Neuronal stem cell (in vitro differentiated cells): ENCODE data around the gene VPS9D1.
"Not testable (repeated sequence)": the region's sequence is repeated elsewhere in the genome, so short reads cannot be mapped to it uniquely, and the experiment has no call there.

Experiments used
- DNase-seq: peaks from one replicate; pipeline ENCODE4 v3.0.0-alpha.2; 2013; ENCODE audit warnings: low spot score
- H2AFZ ChIP-seq: one replicate; pipeline ENCODE4 v1.6.1; 2013; ENCODE audit warnings: mild to moderate bottlenecking, low read length, inconsistent platforms
- H2AK5ac ChIP-seq: 2 replicates; pipeline ENCODE4 v1.6.1; 2013; ENCODE audit warnings: low read depth, mild to moderate bottlenecking, inconsistent platforms, low read length, moderate library complexity, mixed read lengths
- H2BK120ac ChIP-seq: 2 replicates; pipeline ENCODE4 v1.6.1; 2013; ENCODE audit warnings: low read depth, mild to moderate bottlenecking, inconsistent platforms, low read length, moderate library complexity, mixed read lengths
- H2BK12ac ChIP-seq: one replicate; pipeline ENCODE4 v1.6.1; 2013; ENCODE audit warnings: low read length, inconsistent platforms
- H2BK15ac ChIP-seq: 2 replicates; pipeline ENCODE4 v1.6.1; 2013; ENCODE audit warnings: mild to moderate bottlenecking, low read length, inconsistent platforms, mixed read lengths
- H2BK5ac ChIP-seq: one replicate; pipeline ENCODE4 v1.6.1; 2013; ENCODE audit warnings: inconsistent platforms, mild to moderate bottlenecking, low read length, moderate library complexity
- H3K14ac ChIP-seq: one replicate; pipeline ENCODE4 v1.6.1; 2013; ENCODE audit warnings: low read length, inconsistent platforms
- H3K18ac ChIP-seq: 2 replicates; pipeline ENCODE4 v1.6.1; 2013; ENCODE audit warnings: low read length, inconsistent platforms
- H3K23ac ChIP-seq: 2 replicates; pipeline ENCODE4 v1.6.1; 2013; ENCODE audit warnings: low read depth, mild to moderate bottlenecking, mixed read lengths, low read length, inconsistent platforms; ENCODE audit not compliant: poor library complexity
- H3K27ac ChIP-seq: replicated peaks from 3 replicates; pipeline ENCODE4 v1.5.1; 2013; ENCODE audit warnings: low read length, inconsistent platforms
- H3K27me3 ChIP-seq, 3 experiments: 2 replicates each; pipeline ENCODE4 v1.6.1; 2013; ENCODE audit warnings: low read length in 3 of 3, mild to moderate bottlenecking in 2 of 3, inconsistent platforms in 1 of 3, low read depth in 1 of 3, mixed read lengths in 1 of 3, moderate library complexity in 1 of 3; ENCODE audit not compliant: control insufficient read depth in 3 of 3, insufficient read depth in 3 of 3
- H3K36me3 ChIP-seq, 2 donors: replicated peaks in 1 of 2; 2 replicates each; pipeline ENCODE4 v1.6.1; 2013; ENCODE audit warnings: low read length in 2 of 2; ENCODE audit not compliant: control insufficient read depth in 2 of 2, insufficient read depth in 2 of 2
- H3K4ac ChIP-seq: 2 replicates; pipeline ENCODE4 v1.6.1; 2013; ENCODE audit warnings: inconsistent platforms, mild to moderate bottlenecking, low read length, moderate library complexity
- H3K4me1 ChIP-seq, 2 donors: 1 replicate in 1 of 2; 2 replicates in 1 of 2; pipeline ENCODE4 v1.6.1; 2013; ENCODE audit warnings: low read length in 2 of 2, low read depth in 1 of 2; ENCODE audit not compliant: control insufficient read depth in 2 of 2, insufficient read depth in 1 of 2
- H3K4me2 ChIP-seq: one replicate; pipeline ENCODE4 v1.6.1; 2013; ENCODE audit warnings: mild to moderate bottlenecking, low read length, inconsistent platforms; ENCODE audit not compliant: insufficient read depth, poor library complexity, severe bottlenecking
- H3K4me3 ChIP-seq, 2 donors: 2 replicates each; pipeline ENCODE4 v1.5.1; 2013; ENCODE audit warnings: low read length in 2 of 2, mild to moderate bottlenecking in 2 of 2, inconsistent platforms in 1 of 2, moderate library complexity in 1 of 2
- H3K79me1 ChIP-seq: one replicate; pipeline ENCODE4 v1.6.1; 2013; ENCODE audit warnings: low read depth, mild to moderate bottlenecking, inconsistent platforms, low read length, moderate library complexity
- H3K9ac ChIP-seq: one replicate; pipeline ENCODE4 v1.6.1; 2013; ENCODE audit warnings: mild to moderate bottlenecking, low read depth, low read length, inconsistent platforms; ENCODE audit not compliant: poor library complexity
- H3K9me3 ChIP-seq, 2 donors: replicated peaks in 1 of 2; 2 replicates each; pipeline versions ENCODE3 to v1.6.1; 2013; ENCODE audit warnings: low read length in 2 of 2, mild to moderate bottlenecking in 2 of 2, inconsistent platforms in 1 of 2, low read depth in 1 of 2, mixed read lengths in 1 of 2, moderate library complexity in 1 of 2; ENCODE audit not compliant: control insufficient read depth in 2 of 2, insufficient read depth in 1 of 2
- H4K8ac ChIP-seq: one replicate; pipeline ENCODE4 v1.6.1; 2013; ENCODE audit warnings: low read depth, mild to moderate bottlenecking, inconsistent platforms, low read length, moderate library complexity
- H4K91ac ChIP-seq: one replicate; pipeline ENCODE4 v1.6.1; 2013; ENCODE audit warnings: low read length, low read depth, mild to moderate bottlenecking, inconsistent platforms; ENCODE audit not compliant: poor library complexity
- WGBS, 2 donors: extraction: QIAGEN DNeasy Blood & Tissue Kit; methylation state at CpG; one replicate each; pipeline ENCODE4 v1.1.7; 2013; ENCODE audit warnings: missing lambda C conversion rate in 2 of 2, mixed read lengths in 1 of 2; ENCODE audit not compliant: insufficient read length in 2 of 2, insufficient replicate concordance in 1 of 2; ENCODE audit errors: extremely low coverage in 2 of 2; 5-methylcytosine and 5-hydroxymethylcytosine counted together

Gene VPS9D1

DNA sequence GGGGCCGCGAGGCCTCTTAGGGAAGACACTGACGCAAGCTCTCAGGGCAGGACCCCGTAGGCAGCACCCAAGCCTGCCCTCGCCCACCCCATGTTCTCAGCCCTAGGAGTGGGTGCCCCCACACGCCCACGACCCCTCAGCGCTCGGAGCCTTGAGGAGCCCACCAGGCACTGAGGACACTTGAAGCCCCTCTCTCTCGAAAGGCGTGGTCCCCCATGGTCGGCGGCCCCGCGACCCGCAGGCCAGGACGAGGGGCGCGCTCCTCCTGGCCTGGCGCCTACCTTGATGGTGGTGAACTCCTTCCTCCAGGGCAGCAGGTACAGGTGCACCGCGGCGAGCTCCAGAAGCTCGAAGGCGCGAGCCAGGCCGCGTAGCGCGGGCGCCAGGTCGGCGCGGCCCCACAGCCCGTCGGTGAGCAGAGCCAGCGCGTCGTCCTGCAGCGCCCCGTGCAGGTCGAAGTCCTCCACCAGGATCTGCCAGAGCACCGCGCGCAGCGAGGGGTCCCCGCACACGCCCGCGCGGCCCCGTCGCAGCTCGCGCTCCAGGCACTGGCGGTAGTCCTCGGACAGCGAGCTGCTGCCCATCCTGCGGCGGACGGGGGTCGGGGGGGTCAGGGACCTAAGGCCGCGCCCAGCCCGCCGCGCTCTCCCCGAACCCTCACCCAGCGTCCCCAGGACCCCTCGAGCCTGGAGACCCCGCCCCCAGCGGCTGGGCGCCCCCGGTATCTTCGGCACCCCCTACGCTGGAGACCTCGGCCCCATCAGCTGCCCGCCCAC, 19.9 kb downstream of the VPS9D1 start:
- H3K79me1 ChIP-seq, result peaks cover 7% of the 10 kb centered on the region
- H3K18ac ChIP-seq, result peak overlapping the region; percentile 86
- H2BK120ac ChIP-seq, result no peak overlapping the region
- peaks cover 5 to 33% of the 10 kb centered on the region in 2 donors for H3K36me3 ChIP-seq
- no peak overlapping the region for H3K27ac ChIP-seq
- H3K27me3 ChIP-seq, result peaks cover 0 to 2% (median 0%) of the 10 kb centered on the region in 3 experiments
- no peak overlapping the region for H4K8ac ChIP-seq
- H4K91ac ChIP-seq, result peak overlapping the region; percentile 82
- H2AK5ac ChIP-seq, result peak overlapping the region; percentile 2
- peak overlapping the region; percentile 97 for H3K14ac ChIP-seq
- peaks cover 11 to 15% of the 10 kb centered on the region in 2 donors for H3K4me1 ChIP-seq
- peak overlapping the region; percentile 79 for H3K4me2 ChIP-seq
- peak overlapping the region; percentile 90 for H3K23ac ChIP-seq
- H2BK5ac ChIP-seq, result no peak overlapping the region
- no CpG with 5 or more reads among the region's 78 CpGs for WGBS, 2 donors
- DNase-seq, result no peak
- H3K4ac ChIP-seq, result no peak overlapping the region
- peak overlapping the region; percentile 88 to 95 for H3K4me3 ChIP-seq
- peak overlapping the region; percentile 98 for H2AFZ ChIP-seq
- no peak overlapping the region for H2BK12ac ChIP-seq
- H3K9ac ChIP-seq, result peak overlapping the region; percentile 91
- H3K9me3 ChIP-seq, result no peaks in the 10 kb centered on the region
- peak overlapping the region; percentile 34 for H2BK15ac ChIP-seq

DNA sequence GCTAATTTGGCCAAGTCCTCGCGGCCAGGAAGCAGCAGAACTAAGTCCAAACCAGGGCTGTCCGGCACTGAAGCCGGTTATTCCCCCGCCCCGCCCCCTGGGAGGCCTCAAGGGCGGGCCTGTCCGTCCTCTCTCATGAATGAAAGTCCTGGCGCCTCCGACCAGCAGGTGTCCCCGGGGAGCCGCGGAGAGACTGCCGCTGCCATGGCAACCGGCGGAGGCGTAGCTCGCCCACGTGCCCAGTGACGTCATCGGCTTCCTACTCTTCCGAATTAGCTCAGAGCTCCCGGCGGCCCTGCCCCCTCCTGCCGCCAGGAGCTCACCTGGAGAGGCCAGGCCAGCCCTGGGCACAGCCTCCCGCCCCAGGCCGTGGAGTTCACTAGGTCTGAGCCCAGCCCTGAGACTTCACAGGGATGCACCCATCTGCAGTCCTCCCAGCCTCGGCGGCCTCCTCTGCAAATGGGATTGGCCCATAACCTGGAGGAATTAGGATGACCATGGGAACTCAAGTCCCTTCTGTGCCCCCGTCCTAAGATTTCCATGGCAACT, 20.5 kb downstream of the VPS9D1 start:
- H2AFZ ChIP-seq, result peak overlapping the region; percentile 98
- H3K4me2 ChIP-seq, result peak overlapping the region; percentile 79
- H2BK120ac ChIP-seq, result no peak overlapping the region
- no CpG with 5 or more reads among the region's 30 CpGs for WGBS, 2 donors
- H3K27me3 ChIP-seq, result peaks cover 0 to 2% (median 0%) of the 10 kb centered on the region in 3 experiments
- peak overlapping the region; percentile 34 for H2BK15ac ChIP-seq
- peak; percentile 98 for DNase-seq
- H2AK5ac ChIP-seq, result peak overlapping the region; percentile 2
- H3K23ac ChIP-seq, result peak overlapping the region; percentile 90
- H3K18ac ChIP-seq, result peak overlapping the region; percentile 86
- no peaks in the 10 kb centered on the region for H3K9me3 ChIP-seq
- peak overlapping the region; percentile 16 for H2BK5ac ChIP-seq
- H3K4me3 ChIP-seq, result peak overlapping the region; percentile 88 to 95
- H3K36me3 ChIP-seq, result peaks cover 7 to 40% of the 10 kb centered on the region in 2 donors
- H3K14ac ChIP-seq, result no peak overlapping the region
- peak overlapping the region; percentile 91 for H3K9ac ChIP-seq
- no peak overlapping the region for H2BK12ac ChIP-seq
- peaks cover 11 to 15% of the 10 kb centered on the region in 2 donors for H3K4me1 ChIP-seq
- peak overlapping the region; percentile 66 for H3K27ac ChIP-seq
- H4K91ac ChIP-seq, result no peak overlapping the region
- no peak overlapping the region for H4K8ac ChIP-seq
- H3K79me1 ChIP-seq, result peaks cover 7% of the 10 kb centered on the region
- no peak overlapping the region for H3K4ac ChIP-seq

DNA sequence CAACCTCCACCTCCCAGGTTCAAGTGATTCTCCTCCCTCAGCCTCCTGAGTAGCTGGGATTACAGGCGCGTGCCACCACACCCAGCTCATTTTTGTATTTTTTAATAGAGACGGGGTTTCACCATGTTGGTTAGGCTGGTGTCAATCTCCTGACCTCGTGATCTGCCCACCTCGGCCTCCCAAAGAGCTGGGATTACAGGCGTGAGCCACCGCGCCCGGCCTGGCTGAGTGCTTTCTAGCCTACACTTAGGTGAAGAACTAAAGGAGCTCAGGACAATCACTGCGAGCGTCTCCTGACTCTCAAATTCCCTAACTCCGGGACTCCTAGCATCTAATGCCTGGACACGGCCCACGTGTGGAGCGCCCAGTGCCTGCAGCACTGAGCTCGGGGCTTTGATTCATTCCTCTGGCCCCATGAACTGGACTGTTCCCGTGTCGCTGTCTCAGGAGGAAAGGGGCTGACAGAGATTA, 21.0 kb downstream of the VPS9D1 start:
- H3K4ac ChIP-seq, H2AK5ac ChIP-seq, H3K79me1 ChIP-seq, H3K14ac ChIP-seq, DNase-seq, H4K8ac ChIP-seq, H3K27me3 ChIP-seq, H3K9me3 ChIP-seq, H2BK12ac ChIP-seq, H4K91ac ChIP-seq, H2BK15ac ChIP-seq, H2BK120ac ChIP-seq: not testable (repeated sequence)
- Histone ChIP-seq H2BK5ac (peak overlapping the region; percentile 16), H3K4me1 (peaks cover 11 to 15% of the 10 kb centered on the region in 2 donors), H3K36me3 (peaks cover 11 to 44% of the 10 kb centered on the region in 2 donors), H3K4me3 (peak overlapping the region; percentile 20 to 70), H3K18ac (peak overlapping the region; percentile 4), H2AFZ (peak overlapping the region; percentile 98), H3K9ac (peak overlapping the region; percentile 17), H3K4me2 (peak overlapping the region; percentile 41), H3K23ac (peak overlapping the region; percentile 8), H3K27ac (peak overlapping the region; percentile 66)
- WGBS, 2 donors, result no CpG with 5 or more reads among the region's 18 CpGs

DNA sequence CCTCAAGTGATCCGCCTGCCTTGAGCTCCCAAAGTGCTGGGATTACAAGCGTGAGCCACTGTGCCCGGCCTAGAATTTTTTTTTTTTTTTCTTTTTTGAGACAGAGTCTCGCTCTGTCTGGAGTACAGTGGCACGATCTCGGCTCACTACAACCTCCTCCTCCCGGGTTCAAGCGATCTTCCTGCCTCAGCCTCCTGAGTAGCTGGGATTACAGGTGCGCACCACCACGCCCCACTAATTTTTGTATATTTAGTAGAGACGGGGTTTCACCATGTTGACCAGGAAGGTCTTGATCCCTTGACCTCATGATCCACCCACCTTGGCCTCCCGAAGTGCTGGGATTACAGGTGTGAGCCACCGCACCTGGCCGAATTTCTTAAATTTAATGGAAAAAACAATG, 22.0 kb downstream of the VPS9D1 start:
- H2AK5ac ChIP-seq, H3K23ac ChIP-seq: not testable (repeated sequence)

More for the DNA sequence above, 22.0 kb downstream of the VPS9D1 start:
- H3K18ac ChIP-seq, H3K14ac ChIP-seq, H3K79me1 ChIP-seq, H3K9ac ChIP-seq, H3K9me3 ChIP-seq, H3K4ac ChIP-seq, H4K8ac ChIP-seq, H4K91ac ChIP-seq, H3K4me3 ChIP-seq, H2BK12ac ChIP-seq, H3K4me2 ChIP-seq, H3K27me3 ChIP-seq, H2BK120ac ChIP-seq, DNase-seq, H2BK15ac ChIP-seq, H3K27ac ChIP-seq, H2AFZ ChIP-seq, H2BK5ac ChIP-seq: not testable (repeated sequence)
- peaks cover 19 to 53% of the 10 kb centered on the region in 2 donors for H3K36me3 ChIP-seq
- no CpG with 5 or more reads among the region's 14 CpGs for WGBS, 2 donors
- peaks cover 11 to 15% of the 10 kb centered on the region in 2 donors for H3K4me1 ChIP-seq
